Tibial nerve (tissue), 4 donors: ENCODE data around the gene RCL1. TPM values are rescaled to one million over a fixed set of nuclear protein-coding genes. Genes with fewer than 3 reads are reported as not detected.

Experiments
- DNase-seq, 2 donors: peaks; one replicate each; pipeline ENCODE4 v3.0.0-alpha.2; 2019; ENCODE audit warnings: low spot score in 2 of 2
- H3K27ac ChIP-seq, 4 donors: fragments of 200-600 bp; sonication (generic) in 3 of 4; one replicate each; pipeline ENCODE4 v1.5.1; 2017 to 2019; ENCODE audit warnings: mild to moderate bottlenecking in 1 of 4
- H3K27me3 ChIP-seq, 2 donors: fragments of 200-600 bp; sonication (generic) in 1 of 2; one replicate each; pipeline versions ENCODE4 v1.5.1 to v1.6.0; 2017 to 2019
- H3K36me3 ChIP-seq, 3 donors: fragments of 200-600 bp; sonication (generic); one replicate each; pipeline ENCODE4 v1.5.1; 2018 to 2019
- H3K4me1 ChIP-seq, 4 donors: fragments of 200-600 bp; sonication (generic) in 3 of 4; one replicate each; pipeline ENCODE4 v1.5.1; 2017 to 2019
- H3K4me3 ChIP-seq, 4 donors: fragments of 200-600 bp; sonication (generic) in 3 of 4; one replicate each; pipeline ENCODE4 v1.5.1; 2017 to 2019; ENCODE audit warnings: mild to moderate bottlenecking in 1 of 4, moderate library complexity in 1 of 4
- H3K9me3 ChIP-seq, 4 donors: fragments of 200-600 bp; sonication (generic) in 3 of 4; one replicate each; pipeline ENCODE4 v1.5.1; 2017 to 2019
- CTCF ChIP-seq, 5 experiments: fragments of 200-600 bp in 3 of 5; fragments of 450-650 bp in 2 of 5; sonication (generic) in 3 of 5; IDR thresholded peaks; one replicate each; pipeline ENCODE4 v1.5.1; 2016 to 2019; ENCODE audit warnings: antibody characterized with exemption in 5 of 5, mild to moderate bottlenecking in 3 of 5, moderate library complexity in 2 of 5
- EP300 ChIP-seq, 2 donors: sonication (generic); formaldehyde crosslinking; IDR thresholded peaks; one replicate each; pipeline ENCODE4 v1.6.1; 2017; ENCODE audit warnings: antibody characterized with exemption in 2 of 2, mild to moderate bottlenecking in 1 of 2
- POLR2A ChIP-seq, 2 donors: fragments of 450-650 bp; IDR thresholded peaks; one replicate each; pipeline ENCODE4 v1.6.1; 2017; ENCODE audit warnings: antibody characterized with exemption in 2 of 2, mild to moderate bottlenecking in 2 of 2, moderate library complexity in 2 of 2
- WGBS, 2 donors: methylation state at CpG; one replicate each; pipeline ENCODE4 v1.1.5; 2018; 5-methylcytosine and 5-hydroxymethylcytosine counted together
- total RNA-seq, 4 donors: library from RNA; depleted of rRNA; stranded (reverse); fragments of >200 nt; gene quantifications; one replicate each; pipeline ENCODE4 v1.1.0, GENCODE V29; 2016

The RCL1 gene
- total RNA-seq, 4 donors from 2014 or later = 54.8 to 85.3 (median 64.0) TPM

- no peak for DNase-seq
- no peaks in the 10 kb centered on the region for H3K4me1 ChIP-seq
- no peak overlapping the region for H3K4me3 ChIP-seq
- H3K36me3 ChIP-seq = peaks cover 0 to 17% (median 0%) of the 10 kb centered on the region in 3 donors
- 93 to 98% methylated on average over 4 of the region's 4 CpGs for WGBS, 2 donors
- no peaks in the 10 kb centered on the region for H3K9me3 ChIP-seq
- no peak for TF ChIP-seq POLR2A (IDR thresholded peaks at IDR 0.05)
- TF ChIP-seq CTCF (IDR thresholded peaks at IDR 0.05) = no peak
- no peak for TF ChIP-seq EP300 (IDR thresholded peaks at IDR 0.05)
- H3K27ac ChIP-seq = no peak overlapping the region
- no peaks in the 10 kb centered on the region for H3K27me3 ChIP-seq
Observed at GRCh38 chr9:4875559-4875958, 82.8 kb downstream of the RCL1 start.

GRCh38 chr9:4879115-4879558 lies 86.4 kb downstream of the RCL1 start:
- H3K27me3 ChIP-seq = no peaks in the 10 kb centered on the region
- no peak overlapping the region for H3K4me3 ChIP-seq
- H3K27ac ChIP-seq = no peak overlapping the region
- no peak for DNase-seq
- no peaks in the 10 kb centered on the region for H3K9me3 ChIP-seq
- peaks cover 0 to 20% (median 0%) of the 10 kb centered on the region in 3 donors for H3K36me3 ChIP-seq
- no peak for TF ChIP-seq POLR2A (IDR thresholded peaks at IDR 0.05)
- no peak for TF ChIP-seq CTCF (IDR thresholded peaks at IDR 0.05)
- no peak for TF ChIP-seq EP300 (IDR thresholded peaks at IDR 0.05)
- no peaks in the 10 kb centered on the region for H3K4me1 ChIP-seq
- WGBS, 2 donors = 88 to 90% methylated on average over 3 of the region's 3 CpGs

- DNase-seq = no peak
- 80 to 89% methylated on average over 3 of the region's 3 CpGs for WGBS, 2 donors
- H3K36me3 ChIP-seq = peaks cover 0 to 31% (median 0%) of the 10 kb centered on the region in 3 donors
Observed at GRCh38 chr9:4883326-4883873, 90.7 kb downstream of the RCL1 start.

GRCh38 chr9:4886698-4887097 lies 94.0 kb downstream of the RCL1 start:
- H3K27me3 ChIP-seq = no peaks in the 10 kb centered on the region
- no peak overlapping the region for H3K4me3 ChIP-seq
- whole genome bisulfite sequencing, 2 donors = 60 to 61% methylated on average over 6 of the region's 6 CpGs
- peaks cover 0 to 21% (median 0%) of the 10 kb centered on the region in 3 donors for H3K36me3 ChIP-seq
- H3K27ac ChIP-seq = no peak overlapping the region
- DNase-seq = no peak
- TF ChIP-seq CTCF (IDR thresholded peaks at IDR 0.05) (no peak), POLR2A (IDR thresholded peaks at IDR 0.05) (no peak), EP300 (IDR thresholded peaks at IDR 0.05) (no peak)
- H3K4me1 ChIP-seq = peaks cover 0 to 5% (median 0%) of the 10 kb centered on the region in 4 donors
- H3K9me3 ChIP-seq = no peaks in the 10 kb centered on the region

More at GRCh38 chr9:4883326-4883873, 90.7 kb downstream of the RCL1 start:
- Histone ChIP-seq H3K27ac (no peak overlapping the region), H3K4me3 (no peak overlapping the region), H3K9me3 (no peaks in the 10 kb centered on the region), H3K27me3 (no peaks in the 10 kb centered on the region), H3K4me1 (peaks cover 0 to 5% (median 0%) of the 10 kb centered on the region in 4 donors)
- no peak for TF ChIP-seq EP300 (IDR thresholded peaks at IDR 0.05)
- TF ChIP-seq CTCF (IDR thresholded peaks at IDR 0.05) = no peak
- TF ChIP-seq POLR2A (IDR thresholded peaks at IDR 0.05) = no peak

GRCh38 chr9:4887556-4887955 lies 94.8 kb downstream of the RCL1 start:
- DNase-seq = no peak
- H3K27me3 ChIP-seq = no peaks in the 10 kb centered on the region
- H3K9me3 ChIP-seq = no peaks in the 10 kb centered on the region
- H3K27ac ChIP-seq = no peak overlapping the region
- peaks cover 0 to 5% (median 0%) of the 10 kb centered on the region in 4 donors for H3K4me1 ChIP-seq
- no peak overlapping the region for H3K4me3 ChIP-seq
- WGBS, 2 donors = 21 to 27% methylated on average over 4 of the region's 4 CpGs
- no peak for TF ChIP-seq EP300 (IDR thresholded peaks at IDR 0.05)
- TF ChIP-seq POLR2A (IDR thresholded peaks at IDR 0.05) = no peak
- no peak for TF ChIP-seq CTCF (IDR thresholded peaks at IDR 0.05)
- peaks cover 0 to 21% (median 0%) of the 10 kb centered on the region in 3 donors for H3K36me3 ChIP-seq
